8988T (cell line): ENCODE results near the gene ATF6.

ENCODE experiments used
- DNase-seq: peaks from one replicate; pipeline ENCODE4 v3.0.0; 2011

The ATF6 gene

DNA sequence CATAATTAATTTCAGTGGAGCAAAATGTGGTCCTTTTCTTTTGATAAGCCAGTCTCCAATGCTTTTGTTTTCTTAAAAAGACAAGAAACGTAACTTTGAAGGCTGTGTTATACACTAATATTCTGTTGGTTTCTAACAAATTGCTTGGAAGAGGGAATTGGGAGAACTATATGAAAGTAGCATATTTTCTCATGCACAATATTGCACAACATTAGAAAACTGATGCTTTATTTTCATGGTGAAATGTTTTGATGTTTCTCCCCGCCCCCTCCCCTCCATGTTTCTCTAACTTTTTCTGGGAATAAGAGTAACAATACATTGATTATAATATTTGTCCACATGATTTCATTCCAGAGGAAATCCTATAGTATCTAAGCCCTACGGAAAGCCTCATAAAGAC, 142.1 kb downstream of the ATF6 start:
- DNase-seq = no peak

- DNase-seq = no peak
Observed at GRCh38 chr1:161910604-161911003, 144.5 kb downstream of the ATF6 start.

DNA sequence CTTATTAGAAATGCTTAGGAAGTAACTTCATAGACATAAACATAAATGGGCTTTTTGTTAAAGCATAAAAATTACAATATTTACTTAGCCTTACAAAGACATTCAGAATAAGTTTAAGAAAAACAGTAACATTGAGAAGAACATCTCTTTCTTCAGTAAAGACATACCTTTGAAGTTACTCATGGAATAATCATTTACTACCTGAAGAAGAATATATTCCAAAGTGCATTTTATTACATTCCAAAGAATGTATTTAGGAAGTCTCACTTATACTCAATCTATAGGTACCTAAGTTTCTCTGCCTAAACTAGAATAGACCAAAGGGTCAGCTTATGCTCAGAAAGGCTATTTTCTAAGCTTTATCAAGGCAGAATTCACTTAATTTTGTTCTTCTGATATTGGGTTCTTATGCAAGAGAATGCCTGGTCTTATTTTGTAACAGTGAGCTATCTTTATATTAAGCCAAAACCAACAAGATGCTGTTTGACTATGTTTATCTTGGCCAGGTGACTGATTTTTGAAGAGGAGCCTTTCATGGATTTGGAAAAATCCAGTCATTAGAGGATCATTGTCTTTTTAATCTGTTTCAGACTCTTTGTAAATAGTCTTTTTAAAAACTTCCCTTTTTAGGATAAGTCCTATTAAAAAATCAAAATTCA, 147.5 kb downstream of the ATF6 start:
- no peak for DNase-seq

GRCh38 chr1:161914595-161914994, 148.5 kb downstream of the ATF6 start:
- DNase-seq = no peak

DNA sequence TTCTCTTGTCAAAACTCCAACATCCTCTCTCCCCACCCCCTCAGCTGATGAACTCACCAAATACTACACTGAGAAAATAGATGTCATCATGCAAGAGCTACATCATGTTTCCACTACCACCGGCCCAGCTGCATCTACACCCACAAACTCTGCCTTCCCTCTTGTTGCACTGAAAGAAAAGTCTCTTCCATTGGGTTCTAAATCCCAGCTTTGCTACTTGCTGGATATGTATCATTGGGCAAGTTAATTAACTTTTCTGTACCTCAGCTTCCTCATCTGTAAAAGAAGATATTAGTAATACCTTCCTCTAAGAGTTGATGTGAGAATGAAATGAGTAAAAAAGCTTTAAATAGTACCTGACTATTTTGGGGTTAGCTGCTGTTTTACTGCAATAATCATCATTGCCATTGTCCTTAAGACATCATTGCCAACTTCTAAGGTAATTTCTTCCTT, 149.0 kb downstream of the ATF6 start:
- no peak for DNase-seq

DNA sequence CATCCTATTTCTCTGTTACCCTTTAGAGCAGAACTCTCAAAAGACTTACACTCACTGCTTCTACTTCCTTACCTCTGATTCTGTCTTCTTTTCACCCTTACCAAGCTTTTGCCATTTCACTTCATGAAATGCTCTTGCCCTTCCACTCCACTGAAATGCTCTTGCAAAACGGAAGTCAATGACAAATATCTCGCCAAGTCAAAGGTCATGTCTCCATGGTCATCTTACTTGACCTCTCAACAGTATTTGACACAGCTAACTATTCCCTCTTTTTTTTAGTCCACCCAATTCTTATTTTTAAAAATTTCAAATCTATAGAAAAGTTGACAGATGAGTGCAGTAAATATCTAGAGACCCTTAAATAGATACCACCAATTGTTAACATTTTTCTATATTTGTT, 149.9 kb downstream of the ATF6 start:
- DNase-seq = no peak

- no peak for DNase-seq
Observed at GRCh38 chr1:161919229-161919628, 153.1 kb downstream of the ATF6 start.

DNA sequence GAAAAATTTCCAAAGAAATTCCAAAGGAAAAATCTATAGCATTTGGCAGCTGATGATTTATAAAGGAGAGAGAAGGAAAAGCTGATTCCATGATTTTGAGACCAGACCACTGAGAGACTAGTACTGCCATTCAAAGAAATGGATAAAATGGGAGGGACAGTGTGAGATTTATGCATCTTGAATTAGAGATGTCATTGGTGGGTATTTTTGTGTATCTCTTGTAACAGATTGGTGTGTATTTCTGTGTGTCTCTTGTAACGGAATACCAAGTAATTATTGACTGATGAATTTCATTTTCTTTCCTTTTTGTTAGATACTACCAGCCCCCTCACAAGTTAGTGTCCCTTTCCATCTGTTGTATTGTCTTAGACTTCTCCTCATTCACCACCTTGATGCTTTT, 155.4 kb downstream of the ATF6 start:
- no peak for DNase-seq

GRCh38 chr1:161921990-161922389, 155.9 kb downstream of the ATF6 start:
- DNase-seq = no peak

GRCh38 chr1:161928056-161928455, 161.9 kb downstream of the ATF6 start:
- DNase-seq = no peak

DNA sequence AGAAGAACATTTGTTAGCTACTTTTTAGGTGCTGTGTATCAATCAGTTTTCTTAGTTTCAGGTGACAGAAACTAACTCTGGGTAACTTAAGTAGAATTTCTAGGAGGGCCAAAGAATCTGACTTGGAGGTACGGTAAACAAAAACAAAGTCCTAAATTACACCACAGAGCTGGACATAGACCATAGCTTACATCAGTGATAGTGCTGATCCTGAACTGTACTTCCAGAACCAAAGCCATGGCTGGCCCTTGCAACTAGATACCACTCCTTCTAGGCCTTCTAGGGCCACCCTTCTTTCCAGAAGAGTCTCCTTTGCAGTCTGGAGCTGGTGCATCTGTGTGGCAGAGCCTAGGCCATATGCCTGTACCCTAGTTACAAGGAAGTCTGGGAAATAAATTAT, 163.0 kb downstream of the ATF6 start:
- no peak for DNase-seq

DNA sequence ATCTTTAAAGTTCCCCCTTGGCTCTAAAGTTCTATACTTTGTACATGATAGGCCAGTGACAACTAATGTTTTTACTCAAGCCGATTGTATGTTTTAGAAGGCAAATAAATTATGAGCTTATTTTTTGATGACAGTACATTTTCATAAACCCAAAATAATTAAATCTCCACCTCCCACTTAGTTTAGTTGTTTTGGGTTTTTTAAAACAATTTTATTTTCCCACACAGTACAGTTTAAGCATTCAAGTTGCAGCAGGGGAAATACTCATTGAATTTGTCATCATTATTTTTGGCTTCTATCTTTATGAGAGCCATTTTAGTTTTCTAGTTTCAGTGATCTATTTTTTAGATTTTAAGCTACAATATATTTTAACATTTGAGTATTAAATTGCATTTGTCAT, 163.9 kb downstream of the ATF6 start:
- DNase-seq = no peak

- DNase-seq = no peak
Observed at GRCh38 chr1:161932668-161933067, 166.5 kb downstream of the ATF6 start.

- no peak for DNase-seq
Observed at GRCh38 chr1:161933592-161934588, 167.8 kb downstream of the ATF6 start.

DNA sequence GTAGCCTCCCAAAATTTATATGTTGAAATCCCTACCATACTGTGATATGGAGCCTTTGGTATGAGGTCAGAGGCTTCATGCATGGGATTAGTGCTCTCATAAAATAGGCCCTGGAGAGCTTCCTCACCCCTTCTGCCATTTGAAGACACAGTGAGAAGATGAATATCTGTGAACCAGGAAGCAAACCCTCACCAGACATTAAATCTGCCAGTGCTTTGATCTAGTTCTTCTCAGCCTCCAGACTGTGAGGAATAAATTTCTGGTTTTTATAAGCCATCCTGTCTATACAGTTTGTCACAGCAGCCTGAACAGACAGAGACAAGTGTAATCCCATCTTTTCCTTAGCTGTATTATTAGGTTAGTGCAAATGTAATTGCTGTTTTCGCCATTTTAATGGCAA, 169.1 kb downstream of the ATF6 start:
- DNase-seq = no peak

- DNase-seq = no peak
Observed at GRCh38 chr1:161936786-161937185, 170.7 kb downstream of the ATF6 start.

- DNase-seq = no peak
Observed at GRCh38 chr1:161940866-161941591, 174.9 kb downstream of the ATF6 start.

DNA sequence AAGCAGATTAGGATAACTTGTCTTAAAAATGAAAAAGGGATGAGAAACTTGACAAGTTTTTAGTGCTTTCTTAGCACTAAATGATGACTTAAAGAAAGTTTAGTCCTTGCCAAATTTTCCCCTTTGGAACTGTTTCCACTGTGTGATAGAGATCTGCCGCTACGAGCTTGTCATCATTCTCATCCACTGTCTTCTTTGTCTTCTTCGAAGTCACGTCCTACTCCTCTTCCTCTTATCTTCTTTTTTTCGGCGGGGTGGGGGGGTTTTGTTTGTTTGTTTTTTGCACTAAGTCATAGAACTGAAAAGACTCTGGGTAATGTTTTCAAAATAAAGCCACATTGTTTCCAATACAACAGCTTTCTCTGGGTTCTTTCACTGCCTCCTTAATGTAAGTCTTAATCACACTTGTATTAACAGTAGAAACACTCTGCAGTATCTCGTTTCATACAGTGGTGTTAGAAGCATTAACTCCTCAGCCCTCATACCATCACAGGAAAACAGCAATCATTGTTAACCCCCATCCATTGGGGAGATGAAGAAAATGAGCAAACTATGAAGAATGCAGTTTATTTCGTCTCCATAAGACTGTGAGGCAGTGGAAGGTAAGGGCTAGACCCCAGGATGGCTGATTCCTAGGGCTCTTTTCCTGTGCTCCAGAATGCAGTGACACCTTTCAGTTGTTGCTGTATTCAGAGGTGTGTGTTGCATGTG, 175.8 kb downstream of the ATF6 start:
- DNase-seq = no peak

DNA sequence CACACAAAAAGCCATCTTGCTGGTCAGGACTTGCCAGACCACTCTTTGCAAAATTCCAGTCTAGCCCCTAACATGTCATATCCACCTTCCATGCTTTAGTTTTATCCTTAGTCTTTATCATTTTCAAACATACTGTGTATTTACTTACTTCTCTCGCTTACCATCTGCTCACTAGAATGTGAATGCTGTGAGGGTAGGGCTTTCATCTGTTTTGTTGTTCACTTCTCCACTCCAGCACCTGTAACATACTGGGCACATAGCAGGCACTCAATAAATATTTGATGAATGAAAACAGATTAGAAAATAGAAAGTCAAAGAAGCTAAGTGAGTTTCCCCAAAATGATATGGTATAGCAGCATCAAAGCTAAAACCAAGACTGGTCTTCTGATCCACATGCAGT, 177.6 kb downstream of the ATF6 start:
- DNase-seq = no peak

DNA sequence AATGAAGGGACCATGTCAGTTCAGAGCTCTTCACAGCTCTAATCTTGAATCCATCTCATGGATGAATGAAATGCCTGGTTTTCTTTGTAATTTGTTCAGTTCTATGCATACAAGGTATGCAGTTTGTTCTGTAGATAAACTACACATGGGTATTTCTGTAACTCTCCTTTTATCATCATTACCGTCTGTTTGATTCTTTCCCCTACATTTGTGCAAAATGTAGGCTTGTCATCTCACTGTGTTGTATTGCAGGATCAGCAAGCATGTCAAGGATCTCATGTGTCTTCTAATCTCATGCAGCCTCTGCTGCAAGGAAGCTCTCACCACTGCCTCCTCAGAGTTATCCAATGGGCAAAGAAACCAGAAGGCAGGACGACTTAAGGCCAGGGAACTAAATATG, 178.3 kb downstream of the ATF6 start:
- DNase-seq = no peak

DNA sequence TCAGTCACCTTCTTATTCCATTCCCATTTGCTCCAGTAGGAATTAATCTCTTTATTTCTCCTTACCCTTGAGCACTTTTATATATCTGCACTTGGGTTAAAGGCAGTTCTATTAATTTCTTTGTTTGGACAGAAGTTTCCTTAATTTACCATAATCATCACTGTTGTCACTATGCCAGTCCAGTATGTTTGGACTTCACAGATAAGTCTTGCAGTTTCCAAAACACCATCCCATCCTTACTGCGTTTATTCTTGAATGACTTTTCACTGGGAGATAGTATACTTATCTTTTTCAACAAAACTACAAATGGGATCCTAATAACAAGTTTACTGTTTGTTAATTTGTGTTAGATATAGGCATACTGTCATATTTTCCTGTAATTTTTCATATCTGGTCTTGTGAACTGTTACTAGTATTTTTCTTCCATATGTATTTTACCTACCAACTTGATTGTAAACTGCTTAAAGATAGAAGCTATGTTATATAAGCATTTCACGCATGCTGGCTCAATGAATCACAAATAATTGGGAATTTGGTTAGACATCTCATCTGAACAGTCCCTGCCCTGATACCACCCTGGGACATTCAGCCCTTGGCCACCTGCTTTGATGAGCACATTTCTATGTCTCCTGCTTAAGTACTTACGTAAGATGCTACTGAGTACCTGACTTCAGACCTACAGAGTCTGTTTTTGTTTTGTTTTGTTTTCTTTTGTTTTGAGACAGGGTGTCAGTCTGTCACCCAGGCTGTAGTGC, 179.4 kb downstream of the ATF6 start:
- DNase-seq = no peak
